Measurements from ENCODE around the gene BTNL2.
"Not testable (repeated sequence)": the region's sequence is repeated elsewhere in the genome, so short reads cannot be mapped to it uniquely, and the experiment has no call there.

BTNL2 gene

GRCh38 chr6:32406857-32407256 lies at the start of gene BTNL2:
Gene BTNL2, minus strand, starts transcription at chr6:32407181. Its CDS starts 58 bp downstream, at chr6:32407123.
- no peak for DNase-seq

GRCh38 chr6:32449088-32449736 lies 42.2 kb upstream of the BTNL2 start:
- DNase-seq, result no peak

GRCh38 chr6:32447932-32448331 lies 41.0 kb upstream of the BTNL2 start:
- DNase-seq, result no peak

- DNase-seq, result no peak
These were observed 38.4 kb upstream of the BTNL2 start for GRCh38 chr6:32445321-32445854.

GRCh38 chr6:32444433-32444832 lies 37.5 kb upstream of the BTNL2 start:
- no peak for DNase-seq

GRCh38 chr6:32442977-32443552 lies 36.1 kb upstream of the BTNL2 start:
- DNase-seq, result no peak

GRCh38 chr6:32442243-32442667 lies 35.3 kb upstream of the BTNL2 start:
- DNase-seq, result no peak

GRCh38 chr6:32439602-32440214 lies 32.7 kb upstream of the BTNL2 start, which contains the start of gene HLA-DRA:
Gene HLA-DRA, plus strand, starts transcription at chr6:32439887. Its CDS starts 64 bp downstream, at chr6:32439951.
- DNase-seq, result peak; percentile 93

GRCh38 chr6:32439139-32439538 lies 32.2 kb upstream of the BTNL2 start:
- no peak for DNase-seq

- peak; percentile 69 for DNase-seq
These were observed 30.2 kb upstream of the BTNL2 start for GRCh38 chr6:32436995-32437836.

- DNase-seq, result no peak
These were observed 29.2 kb upstream of the BTNL2 start for GRCh38 chr6:32436186-32436585.

- not testable (repeated sequence) for DNase-seq
These were observed 27.0 kb upstream of the BTNL2 start for GRCh38 chr6:32433950-32434349.

- peak; percentile 60 for DNase-seq
These were observed 25.1 kb upstream of the BTNL2 start for GRCh38 chr6:32432050-32432450.

- DNase-seq, result no peak
These were observed 24.2 kb upstream of the BTNL2 start for GRCh38 chr6:32431142-32431541.

- DNase-seq, result no peak
These were observed 23.2 kb upstream of the BTNL2 start for GRCh38 chr6:32430179-32430578.

- DNase-seq, result no peak
These were observed 21.0 kb upstream of the BTNL2 start for GRCh38 chr6:32427934-32428474.

- DNase-seq, result no peak
These were observed 20.2 kb upstream of the BTNL2 start for GRCh38 chr6:32427218-32427617.

GRCh38 chr6:32426338-32426737 lies 19.4 kb upstream of the BTNL2 start:
- DNase-seq, result no peak

GRCh38 chr6:32424589-32425300 lies 17.8 kb upstream of the BTNL2 start:
- DNase-seq, result no peak

- no peak for DNase-seq
These were observed 9.1 kb upstream of the BTNL2 start for GRCh38 chr6:32416036-32416435.

GRCh38 chr6:32415521-32416019 lies 8.6 kb upstream of the BTNL2 start:
- DNase-seq, result peak; percentile 79

All from CD4-positive, alpha-beta T cell treated with Interleukin-17A for 1 hour (primary cell).